Stomach (tissue), 9 donors: ENCODE results near the gene ADGRE1. TPM values are rescaled to one million over a fixed set of nuclear protein-coding genes. Genes with fewer than 3 reads are reported as not detected.

Experiments
- DNase-seq, 2 donors: peaks; one replicate each; pipeline versions ENCODE4 v3.0.0 to v3.0.0-alpha.2; 2013 to 2019
- H3K27ac ChIP-seq, 5 donors: fragments of 200-600 bp in 4 of 5; sonication (generic) in 4 of 5; one replicate each; pipeline ENCODE4 v1.5.1; 2013 to 2019; ENCODE audit warnings: mild to moderate bottlenecking in 1 of 5, moderate library complexity in 1 of 5
- H3K27me3 ChIP-seq, 3 donors: fragments of 200-600 bp; sonication (generic); one replicate each; pipeline ENCODE4 v1.5.1; 2017 to 2019; ENCODE audit warnings: mixed run types in 1 of 3
- H3K36me3 ChIP-seq, 4 donors: fragments of 200-600 bp; sonication (generic); 1 replicate in 3 of 4; 2 replicates in 1 of 4; pipeline ENCODE4 v1.5.1; 2016 to 2019
- H3K4me1 ChIP-seq, 4 donors: fragments of 200-600 bp; sonication (generic); one replicate each; pipeline ENCODE4 v1.5.1; 2016 to 2019
- H3K4me3 ChIP-seq, 4 donors: fragments of 200-600 bp; sonication (generic) in 3 of 4; one replicate each; pipeline ENCODE4 v1.5.1; 2016 to 2019; ENCODE audit warnings: mild to moderate bottlenecking in 1 of 4
- H3K9me3 ChIP-seq, 4 donors: fragments of 200-600 bp; sonication (generic); one replicate each; pipeline ENCODE4 v1.5.1; 2016 to 2019
- CTCF ChIP-seq, 7 experiments: fragments of 450-650 bp in 4 of 7; fragments of 200-600 bp in 3 of 7; sonication (generic) in 3 of 7; IDR thresholded peaks; one replicate each; pipeline ENCODE4 v1.5.1; 2016 to 2019; ENCODE audit warnings: antibody characterized with exemption in 7 of 7, control low read depth in 2 of 7, mild to moderate bottlenecking in 1 of 7
- EP300 ChIP-seq: sonication (generic); formaldehyde crosslinking; IDR thresholded peaks from one replicate; pipeline ENCODE4 v1.6.1; 2017; ENCODE audit warnings: antibody characterized with exemption
- POLR2A ChIP-seq, 4 donors: fragments of 450-650 bp; IDR thresholded peaks; one replicate each; pipeline ENCODE4 v1.6.1; 2016; ENCODE audit warnings: antibody characterized with exemption in 4 of 4, control low read depth in 2 of 4, mild to moderate bottlenecking in 1 of 4, moderate library complexity in 1 of 4
- POLR2AphosphoS5 ChIP-seq, 3 donors: sonication (generic); formaldehyde crosslinking; IDR thresholded peaks; one replicate each; pipeline ENCODE4 v1.6.1; 2016; ENCODE audit warnings: antibody characterized with exemption in 3 of 3
- WGBS, 5 donors: extraction: QIAGEN DNeasy Blood & Tissue Kit in 3 of 5; methylation state at CpG; one replicate each; pipeline versions ENCODE4 v1.1.5 to v1.1.7; 2013 to 2018; 5-methylcytosine and 5-hydroxymethylcytosine counted together
- intact Hi-C: fragments of 100-400 bp; cut with DNase I; formaldehyde crosslinking; loops from one replicate; pipeline ENCODE4 v1.15.1; 2023; ENCODE audit warnings: low total_unique reads
- polyA plus RNA-seq, 3 donors: library from polyadenylated mRNA; stranded (reverse); fragments of 200-250 nt; gene quantifications; one replicate each; pipeline ENCODE4 v1.2.3, GENCODE V29; 2013
- total RNA-seq, 5 donors: library from RNA; depleted of rRNA; stranded (reverse); fragments of >200 nt; gene quantifications; one replicate each; pipeline versions ENCODE4 v1.1.0 to v1.2.3, GENCODE V29; 2014 to 2016
- donor health status: healthy with polysubstance abuse.
- donor health status: Bipolar disorder and iron deficiency.
- donor health status: healthy.

ADGRE1 gene
- total and polyA plus RNA-seq, 8 donors: 0.30 to 5.8 (median 0.40) TPM; not detected in 4

- no peak overlapping the region for H3K4me3 ChIP-seq
- no peaks in the 10 kb centered on the region for H3K4me1 ChIP-seq
- H3K9me3 ChIP-seq: no peaks in the 10 kb centered on the region
- DNase-seq: no peak
- intact Hi-C loops: no loop called here
- no peak overlapping the region for H3K27ac ChIP-seq
- TF ChIP-seq CTCF (IDR thresholded peaks at IDR 0.05) (no peak), EP300 (no peak), POLR2A (IDR thresholded peaks at IDR 0.05) (no peak), POLR2AphosphoS5 (IDR thresholded peaks at IDR 0.05) (no peak)
- H3K36me3 ChIP-seq: no peaks in the 10 kb centered on the region
- H3K27me3 ChIP-seq: peaks cover 0 to 15% (median 0%) of the 10 kb centered on the region in 3 donors
- 56 to 93% (median 91%) methylated on average over 2 of the region's 2 CpGs for WGBS, 5 donors
These were observed 61.5 kb downstream of the ADGRE1 start for GRCh38 chr19:6948884-6949283.

DNA sequence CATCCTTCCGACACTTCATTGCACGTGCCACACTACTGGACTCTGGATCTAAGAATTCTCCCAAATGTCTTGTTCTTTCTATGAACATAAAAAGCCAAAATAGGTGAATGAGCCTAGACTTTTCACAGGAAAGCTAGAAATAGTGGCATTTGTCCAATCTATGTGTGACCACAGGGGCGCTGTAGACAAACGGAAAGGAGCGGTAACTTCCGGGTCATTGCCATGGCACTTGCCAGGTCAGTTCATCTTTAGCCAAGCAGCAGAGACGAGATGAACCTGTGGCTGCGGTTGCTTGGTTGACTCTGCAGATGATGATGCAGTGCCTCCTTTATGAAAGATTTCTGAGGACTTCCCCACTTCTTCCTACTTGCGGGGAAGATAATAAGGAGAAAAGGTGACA lies 65.6 kb downstream of the ADGRE1 start:
- TF ChIP-seq POLR2A (IDR thresholded peaks at IDR 0.05) (no peak), EP300 (no peak), CTCF (IDR thresholded peaks at IDR 0.05) (no peak), POLR2AphosphoS5 (IDR thresholded peaks at IDR 0.05) (no peak)
- H3K27ac ChIP-seq: no peak overlapping the region
- peaks cover 0 to 4% (median 0%) of the 10 kb centered on the region in 4 donors for H3K9me3 ChIP-seq
- no peak for DNase-seq
- intact Hi-C loops: no loop called here
- WGBS, 5 donors: 74 to 87% (median 79%) methylated on average over 9 of the region's 9 CpGs
- no peak overlapping the region for H3K4me3 ChIP-seq
- no peaks in the 10 kb centered on the region for H3K4me1 ChIP-seq
- H3K27me3 ChIP-seq: peaks cover 0 to 15% (median 0%) of the 10 kb centered on the region in 3 donors
- no peaks in the 10 kb centered on the region for H3K36me3 ChIP-seq

- DNase-seq: no peak
- intact Hi-C loops: no loop called here
- Histone ChIP-seq H3K4me1 (no peaks in the 10 kb centered on the region), H3K9me3 (peaks cover 0 to 4% (median 0%) of the 10 kb centered on the region in 4 donors), H3K36me3 (no peaks in the 10 kb centered on the region), H3K27ac (no peak overlapping the region), H3K27me3 (peaks cover 0 to 9% (median 0%) of the 10 kb centered on the region in 3 donors), H3K4me3 (no peak overlapping the region)
- TF ChIP-seq POLR2A (IDR thresholded peaks at IDR 0.05) (no peak), EP300 (no peak), POLR2AphosphoS5 (IDR thresholded peaks at IDR 0.05) (no peak), CTCF (IDR thresholded peaks at IDR 0.05) (no peak)
- WGBS, 5 donors: 89 to 99% (median 95%) methylated on average over 3 of the region's 3 CpGs
These were observed 67.7 kb downstream of the ADGRE1 start for GRCh38 chr19:6955082-6955481.

DNA sequence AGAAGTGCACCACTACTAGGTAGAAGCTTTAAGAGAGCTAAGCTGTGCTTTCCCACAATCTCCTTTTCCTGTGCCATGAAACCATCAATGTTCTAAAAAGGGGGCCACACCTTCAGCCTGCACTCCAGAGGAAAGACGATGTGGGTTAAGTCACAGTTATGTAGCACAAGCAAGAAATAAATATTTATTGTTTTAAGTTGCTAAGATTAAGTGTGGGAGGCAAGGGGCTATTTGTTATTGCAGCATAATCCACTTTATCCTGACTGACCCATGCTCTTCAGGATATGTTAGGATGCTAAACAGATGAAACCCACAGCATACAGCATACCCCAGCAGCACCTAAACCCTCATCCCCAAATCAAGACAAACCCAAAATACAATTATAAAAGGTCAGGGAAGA lies 69.2 kb downstream of the ADGRE1 start:
- intact Hi-C loops: no loop called here

More for the DNA sequence above, 69.2 kb downstream of the ADGRE1 start:
- Histone ChIP-seq H3K27me3 (peaks cover 0 to 9% (median 0%) of the 10 kb centered on the region in 3 donors), H3K4me3 (no peak overlapping the region), H3K36me3 (no peaks in the 10 kb centered on the region), H3K4me1 (no peaks in the 10 kb centered on the region), H3K9me3 (peaks cover 0 to 4% (median 0%) of the 10 kb centered on the region in 4 donors), H3K27ac (no peak overlapping the region)
- no peak for DNase-seq
- WGBS, 5 donors: 56 to 74% (median 65%) methylated on average over 1 of the region's 1 CpG
- TF ChIP-seq POLR2A (IDR thresholded peaks at IDR 0.05) (no peak), POLR2AphosphoS5 (IDR thresholded peaks at IDR 0.05) (no peak), EP300 (no peak), CTCF (IDR thresholded peaks at IDR 0.05) (no peak)
